Measurements from ENCODE around the gene CHRNE. TPM values are rescaled to one million over a fixed set of nuclear protein-coding genes. Genes with fewer than 3 reads are reported as not detected.

CHRNE gene
- polyA plus RNA-seq, 1 donor from 2014 or later, result 0.25 TPM

- Histone ChIP-seq H4K20me1 (ENCODE audit: insufficient read depth) (no peaks in the 10 kb centered on the region), H2AFZ (ENCODE audit: low read depth, low read length) (no peak overlapping the region), H3F3A (ENCODE audit: insufficient read depth, low read length, poor library complexity, severe bottlenecking) (no peaks in the 10 kb centered on the region), H3K9ac (ENCODE audit: low read length) (no peak overlapping the region), H3K36me3 (ENCODE audit: insufficient read depth, low read length) (no peaks in the 10 kb centered on the region), H3K27me3 (ENCODE audit: insufficient read depth, low read depth, low read length) (no peaks in the 10 kb centered on the region), H3K9me3 (ENCODE audit: low read length) (no peaks in the 10 kb centered on the region), H3K4me2 (ENCODE audit: low read length) (no peak overlapping the region), H3K27ac (ENCODE audit: low read length) (no peak overlapping the region), H3K79me2 (replicated peaks; ENCODE audit: insufficient read depth, low read length) (peaks cover 19% of the 10 kb centered on the region), H3K4me3 (ENCODE audit: low read length) (no peak overlapping the region), H3K9me2 (ENCODE audit: insufficient read depth, low read length) (no peaks in the 10 kb centered on the region)
- no peak for TF ChIP-seq EZH2 (IDR thresholded peaks at IDR 0.05; ENCODE audit: borderline replicate concordance, insufficient read depth, low read length, poor library complexity, severe bottlenecking)
- TF ChIP-seq REST (IDR thresholded peaks at IDR 0.05; ENCODE audit: borderline replicate concordance), result no peak
- TF ChIP-seq SMC3 (conservative IDR thresholded peaks at IDR 0.05; ENCODE audit: poor library complexity), result no peak
- no peak for TF ChIP-seq CTCF (IDR thresholded peaks at IDR 0.05; ENCODE audit: poor library complexity, severe bottlenecking)
- TF ChIP-seq MXI1 (conservative IDR thresholded peaks at IDR 0.05; ENCODE audit: poor library complexity, severe bottlenecking), result no peak
- no peak for TF ChIP-seq TAF1 (IDR thresholded peaks at IDR 0.05; ENCODE audit: low read depth)
- TF ChIP-seq POLR2AphosphoS5 (IDR thresholded peaks at IDR 0.05), result no peak
- no peak for TF ChIP-seq EP300 (conservative IDR thresholded peaks at IDR 0.05; ENCODE audit: poor library complexity, severe bottlenecking)
- no peak for TF ChIP-seq RAD21 (conservative IDR thresholded peaks at IDR 0.05)
Measured at GRCh38 chr17:4936436-4936835, 33.5 kb upstream of the CHRNE start.

DNA sequence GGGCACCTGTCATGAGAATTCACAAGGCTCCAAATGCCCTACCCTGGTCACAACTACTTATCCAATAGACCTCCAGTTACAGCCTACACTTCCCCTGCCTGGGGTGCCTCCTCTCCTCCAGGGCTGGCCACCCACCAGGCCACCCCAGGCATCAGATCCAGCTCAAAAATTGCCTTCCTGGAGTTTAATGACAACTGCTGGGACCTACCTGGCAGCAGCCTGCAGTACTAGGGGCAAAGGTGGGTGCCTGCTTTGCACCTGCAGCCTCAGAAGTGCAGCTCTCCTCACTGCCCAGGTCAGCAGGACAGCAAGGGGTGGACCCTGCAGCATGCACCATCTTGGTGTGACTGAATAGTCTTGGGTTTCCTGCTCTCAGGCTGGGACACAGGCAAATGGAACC, 32.8 kb upstream of the CHRNE start:
- Histone ChIP-seq H2AFZ (ENCODE audit: low read depth, low read length) (no peak overlapping the region), H3K27me3 (ENCODE audit: insufficient read depth, low read depth, low read length) (no peaks in the 10 kb centered on the region), H3F3A (ENCODE audit: insufficient read depth, low read length, poor library complexity, severe bottlenecking) (no peaks in the 10 kb centered on the region), H4K20me1 (ENCODE audit: insufficient read depth) (no peaks in the 10 kb centered on the region), H3K79me2 (replicated peaks; ENCODE audit: insufficient read depth, low read length) (peaks cover 11% of the 10 kb centered on the region), H3K9me2 (ENCODE audit: insufficient read depth, low read length) (no peaks in the 10 kb centered on the region), H3K4me3 (ENCODE audit: low read length) (no peak overlapping the region), H3K9ac (ENCODE audit: low read length) (no peak overlapping the region), H3K27ac (ENCODE audit: low read length) (no peak overlapping the region), H3K4me2 (ENCODE audit: low read length) (no peak overlapping the region), H3K36me3 (ENCODE audit: insufficient read depth, low read length) (no peaks in the 10 kb centered on the region), H3K9me3 (ENCODE audit: low read length) (no peaks in the 10 kb centered on the region)
- TF ChIP-seq MXI1 (conservative IDR thresholded peaks at IDR 0.05; ENCODE audit: poor library complexity, severe bottlenecking), result no peak
- TF ChIP-seq SMC3 (conservative IDR thresholded peaks at IDR 0.05; ENCODE audit: poor library complexity), result no peak
- TF ChIP-seq CTCF (IDR thresholded peaks at IDR 0.05; ENCODE audit: poor library complexity, severe bottlenecking), result no peak
- TF ChIP-seq EZH2 (IDR thresholded peaks at IDR 0.05; ENCODE audit: borderline replicate concordance, insufficient read depth, low read length, poor library complexity, severe bottlenecking), result no peak
- TF ChIP-seq POLR2AphosphoS5 (IDR thresholded peaks at IDR 0.05), result no peak
- TF ChIP-seq TAF1 (IDR thresholded peaks at IDR 0.05; ENCODE audit: low read depth), result no peak
- TF ChIP-seq EP300 (conservative IDR thresholded peaks at IDR 0.05; ENCODE audit: poor library complexity, severe bottlenecking), result no peak

Data from neural cell (in vitro differentiated cells).